Prostate gland (tissue), 2 donors: ENCODE results near the gene C17orf114.

ENCODE experiments used
- DNase-seq: peaks from one replicate; pipeline ENCODE4 v3.0.0-alpha.2; 2019; ENCODE audit warnings: low spot score
- H3K27ac ChIP-seq, 2 donors: fragments of 200-600 bp; sonication (generic); 2 replicates each; pipeline ENCODE4 v1.5.1; 2017 to 2019
- H3K27me3 ChIP-seq: fragments of 200-600 bp; sonication (generic); replicated peaks from 2 replicates; pipeline ENCODE4 v1.5.1; 2019; ENCODE audit not compliant: insufficient read depth
- H3K36me3 ChIP-seq, 2 donors: fragments of 200-600 bp; sonication (generic); 1 replicate in 1 of 2; 2 replicates in 1 of 2; pipeline versions ENCODE4 v1.5.1 to v1.8.1; 2017 to 2019
- H3K4me1 ChIP-seq: fragments of 200-600 bp; sonication (generic); replicated peaks from 2 replicates; pipeline ENCODE4 v1.5.1; 2019
- H3K4me3 ChIP-seq, 2 donors: fragments of 200-600 bp; sonication (generic); 2 replicates each; pipeline ENCODE4 v1.5.1; 2017 to 2019
- H3K9me3 ChIP-seq: fragments of 200-600 bp; sonication (generic); 2 replicates; pipeline ENCODE4 v1.5.1; 2017
- POLR2A ChIP-seq: fragments of 450-650 bp; IDR thresholded peaks from one replicate; pipeline ENCODE4 v1.6.1; 2016; ENCODE audit warnings: antibody characterized with exemption, mild to moderate bottlenecking
- POLR2AphosphoS5 ChIP-seq: sonication (generic); formaldehyde crosslinking; IDR thresholded peaks from one replicate; pipeline ENCODE4 v1.6.1; 2017; ENCODE audit warnings: antibody characterized with exemption
- WGBS: methylation state at CpG from one replicate; pipeline ENCODE4 v1.1.5; 2018; 5-methylcytosine and 5-hydroxymethylcytosine counted together
- intact Hi-C: fragments of 100-400 bp; cut with DNase I; formaldehyde crosslinking; loops from one replicate; pipeline ENCODE4 v1.14.2; 2022
- TF ChIP-seq, protein P1 (sequence below), 4 experiments: fragments of 200-600 bp in 2 of 4; fragments of 450-650 bp in 2 of 4; sonication (generic) in 2 of 4; IDR thresholded peaks; 1 replicate in 3 of 4; 2 replicates in 1 of 4; pipeline ENCODE4 v1.5.1; 2016 to 2019; ENCODE audit warnings: antibody characterized with exemption in 4 of 4, mild to moderate bottlenecking in 2 of 4, moderate library complexity in 2 of 4

C17orf114 gene

DNA sequence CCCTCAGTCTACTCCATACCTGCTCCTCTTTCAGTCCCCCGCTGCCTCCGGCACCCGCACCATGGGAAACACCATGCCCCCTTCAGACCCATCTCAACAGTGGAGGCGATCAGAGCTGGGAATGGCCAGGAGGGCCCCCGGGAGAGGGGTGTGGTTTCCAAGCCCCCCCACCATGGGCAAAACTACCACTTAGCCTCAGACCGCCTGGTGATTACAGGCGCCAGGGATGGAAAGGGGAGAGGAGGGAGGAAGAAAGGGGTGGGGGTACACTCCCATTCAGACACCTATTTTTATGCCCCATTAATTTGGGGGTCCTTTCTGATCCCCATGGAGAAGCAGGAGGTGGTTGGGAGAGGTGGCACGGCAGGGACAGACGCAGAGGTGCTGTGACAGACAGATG is at the start of gene C17orf114:
C17orf114 (minus strand) TSS at position 101 of the 400 bp plus-strand sequence.
- intact Hi-C loops: no loop called here
- WGBS: 83% methylated on average over 9 of the region's 9 CpGs
- no peaks in the 10 kb centered on the region for H3K4me1 ChIP-seq

GRCh38 chr17:4851084-4851483 is 49.0 kb upstream of the C17orf114 start:
- H3K27me3 ChIP-seq: no peaks in the 10 kb centered on the region
- peak overlapping the region in 1 of 2 donors; percentile 62 for H3K27ac ChIP-seq
- TF ChIP-seq, protein P1, sequence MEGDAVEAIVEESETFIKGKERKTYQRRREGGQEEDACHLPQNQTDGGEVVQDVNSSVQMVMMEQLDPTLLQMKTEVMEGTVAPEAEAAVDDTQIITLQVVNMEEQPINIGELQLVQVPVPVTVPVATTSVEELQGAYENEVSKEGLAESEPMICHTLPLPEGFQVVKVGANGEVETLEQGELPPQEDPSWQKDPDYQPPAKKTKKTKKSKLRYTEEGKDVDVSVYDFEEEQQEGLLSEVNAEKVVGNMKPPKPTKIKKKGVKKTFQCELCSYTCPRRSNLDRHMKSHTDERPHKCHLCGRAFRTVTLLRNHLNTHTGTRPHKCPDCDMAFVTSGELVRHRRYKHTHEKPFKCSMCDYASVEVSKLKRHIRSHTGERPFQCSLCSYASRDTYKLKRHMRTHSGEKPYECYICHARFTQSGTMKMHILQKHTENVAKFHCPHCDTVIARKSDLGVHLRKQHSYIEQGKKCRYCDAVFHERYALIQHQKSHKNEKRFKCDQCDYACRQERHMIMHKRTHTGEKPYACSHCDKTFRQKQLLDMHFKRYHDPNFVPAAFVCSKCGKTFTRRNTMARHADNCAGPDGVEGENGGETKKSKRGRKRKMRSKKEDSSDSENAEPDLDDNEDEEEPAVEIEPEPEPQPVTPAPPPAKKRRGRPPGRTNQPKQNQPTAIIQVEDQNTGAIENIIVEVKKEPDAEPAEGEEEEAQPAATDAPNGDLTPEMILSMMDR (IDR thresholded peaks at IDR 0.05): no peak
- no peak for TF ChIP-seq POLR2A
- TF ChIP-seq POLR2AphosphoS5: no peak
- H3K4me1 ChIP-seq: peaks cover 9% of the 10 kb centered on the region
- H3K36me3 ChIP-seq: no peaks in the 10 kb centered on the region
- DNase-seq: no peak
- WGBS: 79% methylated on average over 3 of the region's 3 CpGs
- H3K9me3 ChIP-seq: no peaks in the 10 kb centered on the region
- H3K4me3 ChIP-seq: no peak overlapping the region
- intact Hi-C loops: no loop called here

More for the DNA sequence above, at the start of gene C17orf114:
- no peak for DNase-seq
- Histone ChIP-seq H3K27me3 (no peaks in the 10 kb centered on the region), H3K4me3 (no peak within 1 kb of the TSS), H3K27ac (no peak within 1 kb of the TSS), H3K9me3 (no peaks in the 10 kb centered on the region), H3K36me3 (peaks cover 3 to 8% of the 10 kb centered on the region in 2 donors)
- TF ChIP-seq, protein P1 (IDR thresholded peaks at IDR 0.05): no peak
- TF ChIP-seq POLR2A (no peak), POLR2AphosphoS5 (no peak)

DNA sequence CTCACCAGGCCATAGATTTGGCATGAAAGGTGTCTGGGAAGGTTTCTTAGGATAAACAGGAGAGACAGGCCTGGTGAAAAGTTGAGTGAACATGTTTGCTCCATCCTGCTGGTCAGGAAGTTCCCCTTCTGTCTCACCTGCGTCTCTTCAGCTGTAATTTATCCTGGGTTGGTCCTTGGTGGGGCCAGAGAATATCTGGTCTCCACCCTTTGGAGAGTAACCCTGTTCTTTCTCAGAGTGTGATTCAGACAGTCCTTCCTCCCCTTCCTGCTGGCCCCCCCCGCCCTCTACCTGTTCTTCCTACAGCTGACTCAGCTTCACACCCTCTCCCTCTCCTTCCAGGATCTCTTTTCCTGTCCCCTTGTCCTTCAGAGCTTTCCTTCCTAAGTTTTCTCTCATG is 48.1 kb upstream of the C17orf114 start:
- peak overlapping the region in 1 of 2 donors; percentile 62 for H3K27ac ChIP-seq
- no peak for DNase-seq
- no peak for TF ChIP-seq POLR2AphosphoS5
- TF ChIP-seq POLR2A: no peak
- TF ChIP-seq, protein P1 (IDR thresholded peaks at IDR 0.05): no peak
- no peaks in the 10 kb centered on the region for H3K27me3 ChIP-seq
- WGBS: 61% methylated on average over 2 of the region's 2 CpGs
- H3K9me3 ChIP-seq: no peaks in the 10 kb centered on the region
- intact Hi-C loops: no loop called here
- H3K4me3 ChIP-seq: no peak overlapping the region
- no peaks in the 10 kb centered on the region for H3K36me3 ChIP-seq
- H3K4me1 ChIP-seq: peaks cover 9% of the 10 kb centered on the region

- Histone ChIP-seq H3K27me3 (no peaks in the 10 kb centered on the region), H3K36me3 (no peaks in the 10 kb centered on the region), H3K9me3 (no peaks in the 10 kb centered on the region), H3K27ac (peak overlapping the region; percentile 11 to 62), H3K4me3 (no peak overlapping the region), H3K4me1 (peaks cover 9% of the 10 kb centered on the region)
- intact Hi-C loops: no loop called here
- DNase-seq: peak; percentile 67
- no peak for TF ChIP-seq POLR2A
- TF ChIP-seq, protein P1 (IDR thresholded peaks at IDR 0.05): no peak
- TF ChIP-seq POLR2AphosphoS5: peak; percentile 80
- 47% methylated on average over 5 of the region's 5 CpGs for WGBS
Observed at GRCh38 chr17:4849011-4849536, 46.9 kb upstream of the C17orf114 start.

- Histone ChIP-seq H3K4me1 (peaks cover 4% of the 10 kb centered on the region), H3K4me3 (no peak overlapping the region), H3K27me3 (no peaks in the 10 kb centered on the region), H3K36me3 (no peaks in the 10 kb centered on the region), H3K9me3 (no peaks in the 10 kb centered on the region), H3K27ac (no peak overlapping the region)
- TF ChIP-seq POLR2AphosphoS5 (no peak), POLR2A (no peak)
- TF ChIP-seq, protein P1 (IDR thresholded peaks at IDR 0.05): no peak
- intact Hi-C loops: no loop called here
- WGBS: 80% methylated on average over 13 of the region's 13 CpGs
- no peak for DNase-seq
Observed at GRCh38 chr17:4846635-4847390, 44.7 kb upstream of the C17orf114 start.
